ENCODE results near the gene ZNF329.

The ZNF329 gene

DNA sequence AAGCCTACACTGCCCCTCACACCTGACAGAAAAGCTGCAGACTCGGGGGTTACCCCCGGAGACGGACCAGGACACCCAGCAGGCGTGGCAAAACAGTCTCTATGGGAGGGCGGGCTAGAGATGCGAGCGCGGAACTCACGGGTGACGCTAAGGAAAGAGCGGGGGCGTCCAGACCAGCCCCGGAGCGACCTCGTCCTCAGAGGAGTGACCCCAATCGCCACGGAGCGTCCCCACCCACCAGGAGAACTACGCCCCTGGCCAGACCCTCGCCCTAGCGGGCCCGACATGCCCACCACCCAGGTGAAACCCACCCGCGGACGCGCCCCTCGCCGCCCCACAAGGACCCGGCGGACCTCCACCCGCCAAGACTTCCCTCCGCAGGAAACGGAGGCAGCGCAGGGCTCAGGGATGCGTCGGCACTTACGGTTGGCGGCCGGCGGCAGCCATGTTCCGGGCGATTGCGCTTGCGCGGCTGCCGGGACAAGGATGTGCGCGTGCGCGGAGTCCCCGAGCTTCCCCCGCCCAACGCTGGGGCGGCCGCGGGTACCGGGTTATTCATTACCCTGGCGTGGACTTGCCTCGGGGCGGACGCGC, at the start of gene ZNF329:
Gene ZNF329, minus strand, starts transcription at position 462 of the 594 bp plus-strand sequence. CDS start 21,286 bp downstream, outside the sequence.
- H3K27ac Mint-ChIP-seq, result peak within 1 kb of the TSS; percentile 87
- peaks cover 17% of the 10 kb centered on the region for H3K4me1 Mint-ChIP-seq
- H3K4me3 Mint-ChIP-seq, result peak within 1 kb of the TSS; percentile 84
- CTCF ChIA-PET, result no interaction called here
- H3K36me3 Mint-ChIP-seq, result peaks cover 26% of the 10 kb centered on the region
- H3K9me3 Mint-ChIP-seq, result peaks cover 37% of the 10 kb centered on the region
- DNase-seq, result peak; percentile 90
- H3K27me3 Mint-ChIP-seq, result no peaks in the 10 kb centered on the region

DNA sequence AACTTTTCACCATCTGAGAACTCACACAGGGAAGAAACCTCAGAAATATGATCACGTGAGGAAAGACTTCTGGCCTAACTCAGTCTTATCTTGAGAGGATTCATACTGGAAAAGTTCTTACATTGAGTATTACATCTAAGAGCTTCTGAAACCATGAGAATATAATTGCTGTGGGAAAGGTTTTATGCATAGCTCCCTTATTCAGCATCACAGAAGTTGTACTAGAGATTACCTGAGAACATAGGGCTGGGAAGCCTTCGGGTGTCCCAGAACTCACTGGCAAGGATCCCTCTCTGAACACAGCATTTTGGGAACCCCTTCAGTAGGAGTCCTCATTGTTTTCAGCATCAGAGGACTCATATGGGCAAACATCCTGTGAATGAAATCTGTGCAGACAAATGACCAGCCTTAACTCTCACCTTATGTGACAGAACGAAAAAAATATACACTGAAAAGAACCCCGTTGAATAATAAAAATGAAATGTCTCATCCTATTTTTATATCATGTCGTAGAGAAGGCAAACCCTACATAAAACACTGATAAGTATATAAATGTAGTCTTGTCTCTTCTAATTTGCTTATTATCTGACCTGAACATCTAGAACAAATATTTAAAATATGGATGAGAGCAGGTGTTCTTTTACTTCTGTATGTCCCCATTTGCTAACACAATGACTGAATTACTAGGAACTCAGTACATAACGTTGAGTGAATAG, 46.5 kb upstream of the ZNF329 start:
- Mint-ChIP-seq H3K36me3 (peaks cover 83% of the 10 kb centered on the region), H3K9me3 (peaks cover 74% of the 10 kb centered on the region), H3K27me3 (no peaks in the 10 kb centered on the region), H3K27ac (no peak overlapping the region), H3K4me3 (no peak overlapping the region), H3K4me1 (no peaks in the 10 kb centered on the region)
- CTCF ChIA-PET, result no interaction called here
- DNase-seq, result no peak

DNA sequence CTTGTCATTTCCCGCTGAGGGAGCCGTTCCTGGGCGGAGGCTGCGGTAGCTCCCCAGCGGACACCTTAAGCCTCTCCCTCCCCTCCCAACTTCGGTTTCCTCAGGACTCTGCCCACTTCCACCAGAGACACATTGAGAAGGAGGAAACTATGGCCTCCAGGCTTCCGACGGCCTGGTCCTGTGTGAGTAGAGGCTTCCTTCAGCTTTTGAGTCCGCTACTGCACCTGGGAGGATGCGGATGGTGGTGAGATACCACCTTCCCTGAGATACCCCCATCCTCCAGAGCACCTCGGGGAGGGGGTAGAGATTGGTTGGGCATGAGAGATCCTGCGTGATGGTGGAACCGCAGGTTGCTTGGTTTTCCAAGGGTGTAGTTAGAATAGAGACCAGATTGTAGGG, 33.2 kb upstream of the ZNF329 start:
- Mint-ChIP-seq H3K4me1 (peaks cover 24% of the 10 kb centered on the region), H3K4me3 (peak overlapping the region; percentile 90), H3K36me3 (peaks cover 62% of the 10 kb centered on the region), H3K9me3 (peaks cover 40% of the 10 kb centered on the region), H3K27me3 (no peaks in the 10 kb centered on the region), H3K27ac (peak overlapping the region; percentile 100)
- DNase-seq, result no peak
- CTCF ChIA-PET, result interaction anchor here (1.3 kb wide), 1 partner anchor 336 kb away, joined by 4 read pairs; the partner anchor contains the start of gene ZBTB45

DNA sequence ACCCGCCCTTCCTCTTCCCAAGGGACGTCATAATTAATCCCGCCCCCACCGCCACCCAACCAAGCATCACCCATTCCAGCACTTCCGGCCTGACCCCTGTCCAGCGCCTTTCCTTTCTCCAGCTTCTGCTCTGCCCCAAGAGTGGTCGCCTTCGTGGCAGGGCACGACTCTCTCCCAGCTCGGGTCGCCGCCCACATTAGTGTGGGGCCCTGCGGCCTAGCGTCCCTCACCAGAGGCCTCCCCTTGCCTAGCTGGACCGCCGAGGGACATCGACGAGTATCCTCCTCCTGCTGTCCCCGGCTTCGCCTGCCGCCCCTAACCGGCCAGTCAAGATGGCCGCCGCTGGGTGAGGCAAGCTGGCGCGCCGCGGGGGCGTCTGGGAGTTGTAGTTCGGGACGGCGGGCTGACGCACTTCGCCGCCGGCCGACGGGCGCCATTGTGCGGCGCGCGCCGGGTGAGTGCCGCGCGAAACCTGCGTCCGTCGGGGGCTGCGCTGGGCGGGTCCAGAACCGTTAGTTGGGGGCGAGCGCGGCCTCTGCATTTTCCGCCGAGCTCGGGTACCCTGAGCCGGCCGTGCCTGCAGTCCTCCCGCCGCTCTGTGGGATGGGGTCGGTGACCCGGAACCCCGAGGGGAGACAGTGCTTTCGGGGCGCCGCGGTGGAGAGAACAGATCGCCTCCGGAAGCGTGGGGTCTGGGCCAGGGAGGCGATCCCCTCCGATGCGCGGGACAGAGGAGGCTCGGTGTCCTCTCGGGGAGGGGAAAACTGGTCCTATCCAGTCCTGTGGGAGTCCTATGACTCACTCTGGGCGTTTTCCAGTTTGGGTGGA, 32.6 kb upstream of the ZNF329 start, which contains the start of gene ZNF274:
Gene ZNF274, plus strand, starts transcription at position 73 of the 828 bp plus-strand sequence. CDS start 905 bp downstream, outside the sequence.
- Mint-ChIP-seq H3K27ac (peak within 1 kb of the TSS; percentile 100), H3K9me3 (peaks cover 40% of the 10 kb centered on the region), H3K36me3 (peaks cover 58% of the 10 kb centered on the region), H3K4me3 (peak within 1 kb of the TSS; percentile 90), H3K27me3 (no peaks in the 10 kb centered on the region), H3K4me1 (peaks cover 24% of the 10 kb centered on the region)
- CTCF ChIA-PET, result interaction anchor here (1.3 kb wide), 1 partner anchor 337 kb away, joined by 4 read pairs; the partner anchor contains the start of gene ZBTB45
- DNase-seq, result peak; percentile 95

DNA sequence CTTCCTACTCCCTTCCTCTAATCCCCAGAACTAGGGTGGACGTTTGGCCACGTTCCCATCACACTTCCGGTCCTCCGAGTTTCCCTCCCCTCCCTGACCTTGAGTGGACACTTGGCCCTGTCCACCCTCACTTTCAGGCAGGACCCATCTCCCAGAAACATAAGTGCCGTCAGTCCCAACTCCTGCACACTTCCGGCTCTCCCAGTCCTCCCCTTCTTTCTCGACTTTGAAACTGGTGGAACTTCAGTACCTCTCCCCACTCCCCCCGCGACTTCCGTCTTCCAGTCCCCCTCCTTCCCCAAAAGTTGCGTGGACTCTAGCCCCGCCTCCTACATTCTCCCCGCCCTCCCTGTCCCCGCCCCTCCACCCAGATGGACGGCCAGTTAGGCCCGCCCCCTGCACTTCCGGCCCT, 32.0 kb upstream of the ZNF329 start:
- peak overlapping the region; percentile 100 for H3K27ac Mint-ChIP-seq
- peaks cover 56% of the 10 kb centered on the region for H3K36me3 Mint-ChIP-seq
- H3K4me1 Mint-ChIP-seq, result peaks cover 24% of the 10 kb centered on the region
- CTCF ChIA-PET, result no interaction called here
- peak; percentile 93 for DNase-seq
- no peaks in the 10 kb centered on the region for H3K27me3 Mint-ChIP-seq
- peak overlapping the region; percentile 90 for H3K4me3 Mint-ChIP-seq
- H3K9me3 Mint-ChIP-seq, result peaks cover 46% of the 10 kb centered on the region

DNA sequence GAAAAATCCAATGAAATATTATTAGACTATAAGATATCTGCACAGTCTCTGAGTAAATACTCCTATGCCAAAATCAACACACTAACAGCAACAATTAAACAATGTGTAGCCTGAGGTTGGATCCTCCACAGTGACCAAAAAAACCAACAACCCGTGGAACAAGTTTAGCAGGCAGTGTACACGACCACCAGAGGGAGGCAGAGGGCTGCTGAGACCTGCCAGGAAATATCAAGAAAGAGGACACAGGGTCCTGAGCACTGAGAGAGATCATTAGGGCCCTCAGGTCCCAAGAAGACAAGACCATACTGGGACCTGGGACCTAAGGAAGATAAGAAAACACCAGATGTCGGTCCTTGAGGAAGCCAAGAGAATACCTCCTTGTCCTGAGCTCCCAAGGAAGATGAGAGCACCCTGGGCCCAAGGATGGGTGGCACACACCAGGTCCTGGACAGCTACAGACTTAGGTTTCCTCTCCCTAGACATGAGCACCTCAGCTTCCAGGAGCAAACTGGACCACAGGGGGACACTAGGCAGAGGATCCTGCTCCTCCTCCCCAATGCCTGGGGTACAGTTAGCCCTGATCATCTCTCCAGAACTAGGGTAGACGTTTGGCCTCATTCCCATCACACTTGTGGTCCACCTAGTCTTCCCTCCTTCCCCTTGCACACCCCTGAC, 31.4 kb upstream of the ZNF329 start:
- Mint-ChIP-seq H3K4me3 (peak overlapping the region; percentile 90), H3K9me3 (peaks cover 47% of the 10 kb centered on the region), H3K36me3 (peaks cover 56% of the 10 kb centered on the region), H3K27me3 (no peaks in the 10 kb centered on the region), H3K4me1 (peaks cover 24% of the 10 kb centered on the region), H3K27ac (peak overlapping the region; percentile 100)
- peak; percentile 77 for DNase-seq
- CTCF ChIA-PET, result no interaction called here

DNA sequence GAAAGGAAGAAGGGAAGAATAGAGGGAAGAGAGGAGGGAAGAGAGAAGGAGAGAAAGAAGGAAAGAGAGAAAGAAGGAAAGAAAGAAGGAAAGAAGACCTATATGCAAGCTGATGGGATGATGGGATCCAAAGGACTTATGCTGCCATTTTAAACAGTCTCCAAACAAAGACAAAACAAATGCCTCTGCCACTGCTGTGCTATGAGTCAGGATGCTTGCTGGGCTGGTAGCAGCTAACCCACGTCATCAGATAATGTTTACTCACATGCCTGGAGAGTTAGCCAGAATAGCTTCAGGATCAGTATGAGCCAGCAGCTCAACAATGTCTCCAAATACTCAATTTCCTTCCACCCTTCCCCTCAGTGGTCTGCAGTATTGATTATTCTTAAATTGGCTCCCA, 20.3 kb upstream of the ZNF329 start:
- Mint-ChIP-seq H3K9me3 (peaks cover 52% of the 10 kb centered on the region), H3K27me3 (no peaks in the 10 kb centered on the region), H3K4me1 (no peaks in the 10 kb centered on the region), H3K4me3 (no peak overlapping the region), H3K36me3 (peaks cover 3% of the 10 kb centered on the region), H3K27ac (no peak overlapping the region)
- DNase-seq, result no peak
- CTCF ChIA-PET, result no interaction called here

DNA sequence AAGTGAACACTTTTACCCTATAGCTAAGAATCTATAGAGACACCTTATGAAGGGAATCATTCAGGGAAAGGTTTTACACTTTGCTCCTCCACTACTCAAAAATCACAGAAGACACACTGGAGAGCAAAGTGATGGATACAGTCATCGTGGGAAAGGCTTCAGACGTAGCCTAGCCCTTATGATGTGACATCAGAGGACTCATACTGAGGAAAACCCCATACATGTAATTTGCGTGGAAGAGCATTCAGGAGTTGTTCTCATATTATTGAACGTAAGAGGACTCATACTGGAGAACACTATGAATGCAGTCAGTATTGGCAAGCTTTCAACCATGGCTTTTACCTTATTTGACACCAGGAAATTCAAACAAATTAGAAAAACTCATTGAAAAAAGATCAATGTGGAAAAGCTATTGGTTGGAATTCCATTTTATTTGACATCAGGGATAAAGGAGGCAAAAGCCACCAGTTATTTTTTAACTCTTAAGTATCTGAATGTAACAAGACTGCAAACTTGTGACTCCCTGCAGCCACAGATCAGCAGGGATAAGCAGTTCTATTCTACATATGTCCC, 16.2 kb upstream of the ZNF329 start:
- CTCF ChIA-PET, result no interaction called here
- H3K27ac Mint-ChIP-seq, result no peak overlapping the region
- peaks cover 62% of the 10 kb centered on the region for H3K9me3 Mint-ChIP-seq
- DNase-seq, result no peak
- H3K27me3 Mint-ChIP-seq, result no peaks in the 10 kb centered on the region
- peaks cover 9% of the 10 kb centered on the region for H3K36me3 Mint-ChIP-seq
- H3K4me1 Mint-ChIP-seq, result no peaks in the 10 kb centered on the region
- no peak overlapping the region for H3K4me3 Mint-ChIP-seq

DNA sequence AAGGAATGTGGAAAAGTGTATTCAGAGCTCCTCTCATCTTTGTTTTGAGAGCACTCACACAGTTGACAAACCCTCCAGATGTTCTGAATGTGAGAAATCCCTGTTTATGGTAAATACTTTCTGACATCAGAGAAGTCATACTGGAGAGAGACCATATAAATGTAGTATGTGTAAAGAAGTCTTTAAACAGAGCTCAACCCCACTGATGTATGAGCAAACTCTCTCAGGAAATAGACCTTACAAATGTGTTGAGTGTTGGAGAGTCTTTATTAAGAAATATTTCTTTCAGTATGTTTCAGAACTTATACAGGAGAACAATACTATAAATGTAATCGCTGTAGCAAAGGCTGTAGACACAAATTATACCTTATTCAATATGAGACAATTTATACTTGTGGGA, 15.7 kb upstream of the ZNF329 start:
- no peak overlapping the region for H3K27ac Mint-ChIP-seq
- no peaks in the 10 kb centered on the region for H3K4me1 Mint-ChIP-seq
- peaks cover 63% of the 10 kb centered on the region for H3K9me3 Mint-ChIP-seq
- peaks cover 9% of the 10 kb centered on the region for H3K36me3 Mint-ChIP-seq
- CTCF ChIA-PET, result no interaction called here
- no peak overlapping the region for H3K4me3 Mint-ChIP-seq
- no peak for DNase-seq
- H3K27me3 Mint-ChIP-seq, result no peaks in the 10 kb centered on the region

DNA sequence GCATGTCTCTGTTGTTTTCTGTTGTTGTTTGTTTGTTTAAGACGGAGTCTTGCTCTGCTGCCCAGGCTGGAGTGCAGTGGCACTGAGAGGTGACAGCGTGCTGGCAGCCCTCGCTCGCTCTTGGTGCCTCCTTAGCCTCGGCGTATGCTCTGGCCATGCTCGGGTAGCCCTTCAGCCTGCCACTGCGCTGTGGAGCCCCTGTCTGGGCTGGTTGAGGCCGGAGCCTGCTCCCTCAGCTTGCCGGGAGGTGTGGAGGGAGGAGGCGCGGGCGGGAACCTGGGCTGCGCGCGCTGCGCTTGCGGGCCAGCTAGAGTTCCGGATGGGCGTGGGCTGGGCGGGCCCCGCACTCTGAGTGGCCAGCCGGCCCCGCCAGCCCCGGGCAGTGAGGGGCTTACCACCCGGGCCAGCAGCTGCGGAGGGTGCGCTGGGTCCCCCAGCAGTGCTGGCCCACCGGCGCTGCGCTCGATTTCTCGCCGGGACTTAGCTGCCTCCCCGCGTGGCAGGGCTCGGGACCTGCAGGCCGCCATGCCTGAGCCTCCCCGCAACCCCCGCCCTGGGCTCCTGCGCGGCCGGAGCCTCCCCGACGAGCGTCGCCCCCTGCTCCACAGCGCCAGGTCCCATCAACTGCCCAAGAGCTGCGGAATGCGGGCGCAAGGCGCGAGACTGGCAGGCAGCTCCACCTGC, 6.6 kb upstream of the ZNF329 start:
- Mint-ChIP-seq H3K4me3 (no peak overlapping the region), H3K27ac (no peak overlapping the region), H3K27me3 (no peaks in the 10 kb centered on the region), H3K9me3 (peaks cover 27% of the 10 kb centered on the region), H3K4me1 (peaks cover 3% of the 10 kb centered on the region), H3K36me3 (peaks cover 4% of the 10 kb centered on the region)
- DNase-seq, result no peak
- CTCF ChIA-PET, result no interaction called here

DNA sequence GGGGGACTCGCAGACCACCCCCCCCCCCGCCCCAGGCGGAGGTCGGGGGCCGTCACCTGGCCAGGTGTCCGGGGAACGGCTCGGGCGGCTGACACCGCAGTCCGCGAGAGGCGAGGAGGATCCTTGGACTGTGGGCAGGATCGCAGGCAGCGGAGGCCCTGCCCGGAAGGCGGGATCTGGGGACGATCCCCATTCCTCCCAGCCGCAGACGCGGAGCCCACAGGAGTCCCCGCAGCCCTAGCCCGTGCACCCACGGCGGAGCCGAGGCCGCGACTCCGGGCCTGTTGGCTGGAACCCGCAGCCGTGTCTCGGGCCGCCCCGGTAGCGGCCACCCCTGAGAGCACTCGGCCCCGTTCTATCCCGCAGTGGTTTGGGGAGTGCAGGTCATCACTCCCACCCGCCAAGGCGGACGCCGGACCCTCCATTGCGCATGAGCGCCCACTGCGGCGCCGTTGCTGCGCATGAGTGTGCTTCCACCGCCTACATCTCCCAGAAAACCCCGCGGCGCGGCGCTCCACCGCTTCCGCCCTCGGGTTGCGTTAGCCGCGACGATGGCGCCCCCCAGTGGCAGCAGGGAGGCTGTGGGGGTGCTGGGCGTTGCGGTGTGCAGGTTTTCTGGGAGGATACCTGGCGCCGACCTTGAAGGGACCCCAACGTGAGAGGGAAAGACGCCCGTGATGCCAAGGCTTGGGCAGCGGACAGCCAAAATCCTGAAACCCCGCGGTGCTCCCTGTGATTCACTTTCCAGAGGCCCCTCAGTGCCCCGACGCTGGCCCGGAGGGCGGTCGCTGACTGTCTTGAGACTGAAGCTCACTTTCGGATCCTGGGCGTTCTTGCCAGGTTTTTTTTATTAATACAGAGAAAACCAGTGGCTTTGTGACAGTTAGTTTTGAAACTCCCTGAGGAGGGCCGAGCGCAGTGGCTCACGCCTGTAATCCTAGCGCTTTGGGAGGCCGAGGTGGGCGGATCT, 4.4 kb upstream of the ZNF329 start:
- Mint-ChIP-seq H3K4me3 (peak overlapping the region; percentile 72), H3K9me3 (peaks cover 29% of the 10 kb centered on the region), H3K27ac (peak overlapping the region; percentile 60), H3K4me1 (peaks cover 9% of the 10 kb centered on the region), H3K27me3 (no peaks in the 10 kb centered on the region), H3K36me3 (peaks cover 12% of the 10 kb centered on the region)
- CTCF ChIA-PET, result interaction anchor here (0.6 to 0.7 kb wide), 3 partner anchors 340 to 750 kb away, joined by 3 to 4 read pairs (median 3); no protein-coding TSS in a partner anchor
- DNase-seq, result peak; percentile 96

DNA sequence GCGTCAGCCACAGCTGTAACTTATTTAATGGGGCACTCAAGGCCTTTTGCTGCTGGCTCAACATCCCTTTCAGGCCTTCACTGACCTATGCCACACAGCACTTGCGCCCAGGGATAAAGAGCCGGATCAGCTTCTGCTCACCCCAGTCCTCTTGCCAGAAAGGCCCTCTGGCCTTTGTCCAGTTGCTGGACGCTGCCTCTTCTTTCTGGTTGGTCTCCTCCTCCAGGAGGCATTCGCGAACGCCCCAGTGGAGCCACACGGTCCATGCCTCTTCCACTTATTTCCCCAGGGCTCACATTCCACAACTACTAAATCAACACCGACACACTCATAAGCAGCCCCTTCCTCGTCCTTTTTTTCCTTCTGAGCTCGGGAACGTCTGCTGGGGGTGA, 3.7 kb upstream of the ZNF329 start:
- Mint-ChIP-seq H3K4me1 (peaks cover 16% of the 10 kb centered on the region), H3K36me3 (peaks cover 17% of the 10 kb centered on the region), H3K4me3 (peak overlapping the region; percentile 72), H3K27ac (no peak overlapping the region), H3K9me3 (peaks cover 34% of the 10 kb centered on the region), H3K27me3 (no peaks in the 10 kb centered on the region)
- CTCF ChIA-PET, result interaction anchor here (0.6 kb wide), 1 partner anchor 39 kb away, joined by 3 read pairs; no protein-coding TSS in a partner anchor
- DNase-seq, result no peak
